SHP77 (cell line): ENCODE results near the gene UTF1.

Experiments used
- DNase-seq, 2 experiments: peaks; one replicate each; lab custom pipeline; 2025; lab: John Stamatoyannopoulos, UW

UTF1 gene

GRCh38 chr10:133230044-133230361, at the start of gene UTF1:
Gene UTF1 (plus strand): TSS chr10:133230217. CDS start chr10:133230289, 72 bp downstream.
- no peak for DNase-seq

- no peak for DNase-seq
Observed at GRCh38 chr10:133180965-133181639, 48.9 kb upstream of the UTF1 start.

GRCh38 chr10:133182190-133182589, 47.8 kb upstream of the UTF1 start:
- no peak for DNase-seq

GRCh38 chr10:133182791-133183645, 47.0 kb upstream of the UTF1 start:
- DNase-seq: no peak

- no peak for DNase-seq
Observed at GRCh38 chr10:133183646-133184378, 46.2 kb upstream of the UTF1 start.

- no peak for DNase-seq
Observed at GRCh38 chr10:133184591-133185244, 45.3 kb upstream of the UTF1 start.

- no peak for DNase-seq
Observed at GRCh38 chr10:133185421-133185820, 44.6 kb upstream of the UTF1 start.

GRCh38 chr10:133185916-133186315, 44.1 kb upstream of the UTF1 start:
- DNase-seq: no peak

- no peak for DNase-seq
Observed at GRCh38 chr10:133186416-133187090, 43.5 kb upstream of the UTF1 start.

GRCh38 chr10:133187091-133187905, 42.7 kb upstream of the UTF1 start:
- DNase-seq: no peak

GRCh38 chr10:133187906-133188681, 41.9 kb upstream of the UTF1 start:
- DNase-seq: no peak

GRCh38 chr10:133189256-133189655, 40.8 kb upstream of the UTF1 start:
- DNase-seq: no peak

- no peak for DNase-seq
Observed at GRCh38 chr10:133189726-133190125, 40.3 kb upstream of the UTF1 start.

- DNase-seq: no peak
Observed at GRCh38 chr10:133190225-133190624, 39.8 kb upstream of the UTF1 start.

GRCh38 chr10:133191651-133192050, 38.4 kb upstream of the UTF1 start:
- DNase-seq: no peak

GRCh38 chr10:133194151-133194550, 35.9 kb upstream of the UTF1 start:
- DNase-seq: no peak

- DNase-seq: no peak
Observed at GRCh38 chr10:133195096-133195495, 34.9 kb upstream of the UTF1 start.

- no peak for DNase-seq
Observed at GRCh38 chr10:133195611-133196010, 34.4 kb upstream of the UTF1 start.

GRCh38 chr10:133196221-133196915, 33.6 kb upstream of the UTF1 start:
- no peak for DNase-seq
